Astrocyte of the spinal cord (primary cell): Measurements from ENCODE around the gene PROK2.

Experiments used
- DNase-seq: peaks from one replicate; pipeline ENCODE4 v3.0.0; 2011; ENCODE audit warnings: low read depth, low spot score
- H3K4me3 ChIP-seq: 2 replicates; pipeline ENCODE4 v1.5.1; 2011; ENCODE audit warnings: low read depth, mild to moderate bottlenecking, low read length, moderate library complexity
- CTCF ChIP-seq: IDR thresholded peaks from 2 replicates; pipeline ENCODE4 v1.5.1; 2012; ENCODE audit warnings: low read depth, mild to moderate bottlenecking, low read length, inconsistent platforms
- in situ Hi-C: cut with HindIII; loops from 2 replicates; pipeline ENCODE4 v1.10.0; 2017; ENCODE audit warnings: low sequenced_read_pairs

Gene PROK2

GRCh38 chr3:71734881-71735280, 50.1 kb downstream of the PROK2 start:
- in situ Hi-C loops: no loop called here
- no peak overlapping the region for H3K4me3 ChIP-seq
- DNase-seq: no peak
- no peak for TF ChIP-seq CTCF

- DNase-seq: no peak
- in situ Hi-C loops: no loop called here
- H3K4me3 ChIP-seq: no peak overlapping the region
- TF ChIP-seq CTCF: no peak
These were observed 51.6 kb downstream of the PROK2 start for GRCh38 chr3:71733319-71733718.

- H3K4me3 ChIP-seq: no peak overlapping the region
- no peak for TF ChIP-seq CTCF
- DNase-seq: no peak
- in situ Hi-C loops: no loop called here
These were observed 52.3 kb downstream of the PROK2 start for GRCh38 chr3:71732637-71733036.

- no peak for TF ChIP-seq CTCF
- in situ Hi-C loops: no loop called here
- H3K4me3 ChIP-seq: no peak overlapping the region
- DNase-seq: no peak
These were observed 56.2 kb downstream of the PROK2 start for GRCh38 chr3:71728632-71729342.

- H3K4me3 ChIP-seq: no peak overlapping the region
- TF ChIP-seq CTCF: no peak
- in situ Hi-C loops: no loop called here
- no peak for DNase-seq
These were observed 58.8 kb downstream of the PROK2 start for GRCh38 chr3:71726146-71726545.

- H3K4me3 ChIP-seq: peak within 1 kb of the TSS; percentile 56
- TF ChIP-seq CTCF: no peak
- no peak for DNase-seq
- in situ Hi-C loops: no loop called here
These were observed 59.5 kb downstream of the PROK2 start, which contains the start of gene EIF4E3 for GRCh38 chr3:71725271-71725991. TSS of gene EIF4E3 (minus strand) at chr3:71725402. CDS start at chr3:71725367, 35 bp downstream.
